Measurements from ENCODE around the gene AVEN. TPM values are rescaled to one million over a fixed set of nuclear protein-coding genes. Genes with fewer than 3 reads are reported as not detected.

The AVEN gene
- total RNA-seq, 1 donor from 2014 or later, result 8.9 TPM

- H3K27ac ChIP-seq, result no peak overlapping the region
- no peaks in the 10 kb centered on the region for H3K9me3 ChIP-seq
- no peaks in the 10 kb centered on the region for H3K36me3 ChIP-seq
- ATAC-seq (no peak), DNase-seq (no peak)
- intact Hi-C loops (cut with DNase I), result no loop called here
- no peaks in the 10 kb centered on the region for H3K4me1 ChIP-seq
- TF ChIP-seq, protein P1, sequence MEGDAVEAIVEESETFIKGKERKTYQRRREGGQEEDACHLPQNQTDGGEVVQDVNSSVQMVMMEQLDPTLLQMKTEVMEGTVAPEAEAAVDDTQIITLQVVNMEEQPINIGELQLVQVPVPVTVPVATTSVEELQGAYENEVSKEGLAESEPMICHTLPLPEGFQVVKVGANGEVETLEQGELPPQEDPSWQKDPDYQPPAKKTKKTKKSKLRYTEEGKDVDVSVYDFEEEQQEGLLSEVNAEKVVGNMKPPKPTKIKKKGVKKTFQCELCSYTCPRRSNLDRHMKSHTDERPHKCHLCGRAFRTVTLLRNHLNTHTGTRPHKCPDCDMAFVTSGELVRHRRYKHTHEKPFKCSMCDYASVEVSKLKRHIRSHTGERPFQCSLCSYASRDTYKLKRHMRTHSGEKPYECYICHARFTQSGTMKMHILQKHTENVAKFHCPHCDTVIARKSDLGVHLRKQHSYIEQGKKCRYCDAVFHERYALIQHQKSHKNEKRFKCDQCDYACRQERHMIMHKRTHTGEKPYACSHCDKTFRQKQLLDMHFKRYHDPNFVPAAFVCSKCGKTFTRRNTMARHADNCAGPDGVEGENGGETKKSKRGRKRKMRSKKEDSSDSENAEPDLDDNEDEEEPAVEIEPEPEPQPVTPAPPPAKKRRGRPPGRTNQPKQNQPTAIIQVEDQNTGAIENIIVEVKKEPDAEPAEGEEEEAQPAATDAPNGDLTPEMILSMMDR (IDR thresholded peaks at IDR 0.05), result no peak
- H3K27me3 ChIP-seq (ENCODE audit: low read depth), result no peaks in the 10 kb centered on the region
- H3K4me3 ChIP-seq, result no peak overlapping the region
These were observed 198.4 kb downstream of the AVEN start for GRCh38 chr15:33840615-33841014.

- H3K27ac ChIP-seq, result no peak overlapping the region
These were observed 199.5 kb downstream of the AVEN start for GRCh38 chr15:33839540-33839939.

DNA sequence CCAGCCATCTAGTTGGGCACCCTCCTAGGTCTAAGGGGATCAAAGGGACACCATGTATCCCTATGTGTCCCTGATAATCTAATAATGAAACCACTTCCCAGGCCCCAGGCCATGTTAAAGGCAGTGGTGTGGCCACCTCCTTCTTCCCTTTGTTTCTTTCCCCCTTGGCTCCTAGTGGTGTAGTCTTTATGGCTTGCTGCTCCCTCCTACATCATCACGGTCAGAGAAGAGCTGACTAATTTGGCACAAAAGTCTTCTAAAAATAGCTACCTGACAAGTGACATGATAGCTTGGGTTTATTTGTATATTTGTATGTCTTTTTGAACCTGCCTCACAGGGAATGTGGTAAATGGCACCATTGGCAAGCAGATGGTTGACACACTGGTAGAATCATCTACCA lies 201.7 kb downstream of the AVEN start:
- Histone ChIP-seq H3K27ac (no peak overlapping the region), H3K27me3 (ENCODE audit: low read depth) (no peaks in the 10 kb centered on the region), H3K9me3 (no peaks in the 10 kb centered on the region), H3K36me3 (no peaks in the 10 kb centered on the region), H3K4me3 (no peak overlapping the region), H3K4me1 (no peaks in the 10 kb centered on the region)
- TF ChIP-seq, protein P1 (IDR thresholded peaks at IDR 0.05), result no peak
- DNase-seq, result no peak
- no peak for ATAC-seq
- intact Hi-C loops (cut with DNase I), result no loop called here

More at GRCh38 chr15:33839540-33839939, 199.5 kb downstream of the AVEN start:
- Histone ChIP-seq H3K9me3 (no peaks in the 10 kb centered on the region), H3K27me3 (ENCODE audit: low read depth) (no peaks in the 10 kb centered on the region), H3K4me3 (no peak overlapping the region), H3K4me1 (no peaks in the 10 kb centered on the region), H3K36me3 (no peaks in the 10 kb centered on the region)
- no peak for DNase-seq
- TF ChIP-seq, protein P1 (IDR thresholded peaks at IDR 0.05), result no peak
- intact Hi-C loops (cut with DNase I), result no loop called here
- no peak for ATAC-seq

GRCh38 chr15:33834892-33835743 lies 203.9 kb downstream of the AVEN start:
- no peak overlapping the region for H3K4me3 ChIP-seq
- no peaks in the 10 kb centered on the region for H3K4me1 ChIP-seq
- TF ChIP-seq, protein P1 (IDR thresholded peaks at IDR 0.05), result no peak
- intact Hi-C loops (cut with DNase I), result no loop called here
- no peak for ATAC-seq
- H3K27ac ChIP-seq, result no peak overlapping the region
- H3K27me3 ChIP-seq (ENCODE audit: low read depth), result no peaks in the 10 kb centered on the region
- H3K36me3 ChIP-seq, result no peaks in the 10 kb centered on the region
- DNase-seq, result no peak
- no peaks in the 10 kb centered on the region for H3K9me3 ChIP-seq

DNA sequence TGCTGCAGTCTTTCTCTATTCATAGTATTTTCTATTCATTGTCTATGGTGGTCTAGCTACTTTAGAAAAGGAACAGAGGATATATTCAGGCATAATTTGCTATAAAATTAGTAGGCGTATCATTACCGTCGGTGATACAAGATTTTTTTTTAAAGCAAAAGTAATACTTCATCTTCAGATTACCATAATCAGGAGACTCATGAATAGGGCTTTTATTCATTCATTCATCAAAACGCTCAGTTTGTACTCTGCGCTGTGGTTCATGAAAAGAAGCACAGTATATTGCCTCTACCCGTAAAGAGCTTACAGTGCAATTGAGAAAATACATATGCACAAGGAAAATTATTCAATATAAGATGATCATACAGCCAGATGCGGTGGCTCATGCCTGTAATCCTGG lies 207.4 kb downstream of the AVEN start:
- DNase-seq (no peak), ATAC-seq (no peak)
- intact Hi-C loops (cut with DNase I), result no loop called here
- H3K27me3 ChIP-seq (ENCODE audit: low read depth), result no peaks in the 10 kb centered on the region
- TF ChIP-seq, protein P1 (IDR thresholded peaks at IDR 0.05), result no peak
- no peaks in the 10 kb centered on the region for H3K9me3 ChIP-seq
- no peaks in the 10 kb centered on the region for H3K4me1 ChIP-seq
- H3K4me3 ChIP-seq, result no peak overlapping the region
- H3K27ac ChIP-seq, result no peak overlapping the region
- no peaks in the 10 kb centered on the region for H3K36me3 ChIP-seq

Measured in lower lobe of right lung (tissue), 2 donors.